IMR-90 (cell line): Measurements from ENCODE around the gene STX7. TPM values are rescaled to one million over a fixed set of nuclear protein-coding genes. Genes with fewer than 3 reads are reported as not detected.

Experiments
- ATAC-seq: fragments of 200-7000 bp; cut with Tn5 transposase; 2 replicates; pipeline ENCODE4 v1.9.1; 2020; ENCODE audit warnings: low read depth, mild to moderate bottlenecking, moderate library complexity
- BruUV-seq: library from RNA; stranded (reverse); fragments of 400-500 nt; replicated peaks from 2 replicates; lab custom pipeline; 2021; lab: Mats Ljungman, UMichigan
- CTCF ChIA-PET: fragments of 300-600 bp; formaldehyde crosslinking; extraction: SDS; loops from one replicate; lab custom pipeline; 2021; ENCODE audit warnings: antibody characterized with exemption; lab: Yijun Ruan, JAX
- POLR2A ChIA-PET: fragments of 300-600 bp; sonication (Branson Sonifier 250); formaldehyde crosslinking; loops from one replicate; lab custom pipeline; 2022; ENCODE audit warnings: antibody characterized with exemption; ENCODE audit not compliant: unreplicated experiment; lab: Charles Lee
- DNase-seq: peaks from one replicate; pipeline ENCODE4 v3.0.0; 2013
- H2AFZ ChIP-seq: replicated peaks from 2 replicates; pipeline ENCODE3; 2013; ENCODE audit warnings: low read length, mild to moderate bottlenecking; ENCODE audit not compliant: poor library complexity
- H2AK5ac ChIP-seq: 2 replicates; pipeline ENCODE4 v1.6.1; 2013; ENCODE audit warnings: low read depth, low read length, inconsistent platforms
- H2AK9ac ChIP-seq: replicated peaks from 2 replicates; pipeline ENCODE3; 2013; ENCODE audit warnings: mild to moderate bottlenecking, low read depth, low read length, moderate library complexity; ENCODE audit not compliant: poor library complexity
- H2BK120ac ChIP-seq: 2 replicates; pipeline ENCODE4 v1.6.1; 2013; ENCODE audit warnings: low read depth, low read length, inconsistent platforms
- H2BK15ac ChIP-seq: 3 replicates; pipeline ENCODE4 v1.6.1; 2013; ENCODE audit warnings: low read depth, low read length, inconsistent platforms
- H2BK20ac ChIP-seq: 2 replicates; pipeline ENCODE4 v1.6.1; 2013; ENCODE audit warnings: low read depth, mild to moderate bottlenecking, inconsistent platforms, low read length, moderate library complexity
- H2BK5ac ChIP-seq: 2 replicates; pipeline ENCODE4 v1.6.1; 2013; ENCODE audit warnings: mild to moderate bottlenecking, low read depth, low read length, inconsistent platforms; ENCODE audit not compliant: poor library complexity, severe bottlenecking
- H3K14ac ChIP-seq: replicated peaks from 2 replicates; pipeline ENCODE4 v1.6.1; 2013; ENCODE audit warnings: low read depth, low read length, inconsistent platforms
- H3K18ac ChIP-seq: 2 replicates; pipeline ENCODE4 v1.6.1; 2013; ENCODE audit warnings: low read depth, low read length, control low read depth
- H3K23ac ChIP-seq: 2 replicates; pipeline ENCODE4 v1.6.1; 2013; ENCODE audit warnings: low read depth, low read length, inconsistent platforms
- H3K27ac ChIP-seq: 2 replicates; pipeline ENCODE4 v1.5.1; 2013; ENCODE audit warnings: mild to moderate bottlenecking, control low read depth, low read length; ENCODE audit not compliant: insufficient read depth
- H3K27me3 ChIP-seq: 2 replicates; pipeline ENCODE4 v1.6.1; 2013; ENCODE audit warnings: low read length; ENCODE audit not compliant: control insufficient read depth, insufficient read depth
- H3K36me3 ChIP-seq: 2 replicates; pipeline ENCODE4 v1.6.1; 2013; ENCODE audit warnings: low read length, mixed read lengths; ENCODE audit not compliant: control insufficient read depth, insufficient read depth
- H3K4ac ChIP-seq: 2 replicates; pipeline ENCODE4 v1.6.1; 2013; ENCODE audit warnings: low read depth, low read length, inconsistent platforms
- H3K4me1 ChIP-seq: 2 replicates; pipeline ENCODE4 v1.6.1; 2013; ENCODE audit warnings: low read length, mixed read lengths; ENCODE audit not compliant: control insufficient read depth, insufficient read depth
- H3K4me2 ChIP-seq: 2 replicates; pipeline ENCODE4 v1.6.1; 2013; ENCODE audit warnings: low read depth, mild to moderate bottlenecking, control low read depth, low read length, moderate library complexity
- H3K4me3 ChIP-seq: 2 replicates; pipeline ENCODE4 v1.5.1; 2013; ENCODE audit warnings: low read depth, mild to moderate bottlenecking, control low read depth, low read length, moderate library complexity; ENCODE audit not compliant: insufficient read depth
- H3K56ac ChIP-seq: 2 replicates; pipeline ENCODE4 v1.6.1; 2013; ENCODE audit warnings: low read length, inconsistent platforms; ENCODE audit not compliant: insufficient read depth; ENCODE audit errors: extremely low read depth
- H3K79me1 ChIP-seq, 2 experiments: 2 replicates each; pipeline ENCODE4 v1.6.1; 2013; ENCODE audit warnings: low read length in 2 of 2, inconsistent platforms in 1 of 2, low read depth in 1 of 2
- H3K9ac ChIP-seq: 2 replicates; pipeline ENCODE4 v1.6.1; 2013; ENCODE audit warnings: low read depth, low read length, control low read depth
- H3K9me1 ChIP-seq: 2 replicates; pipeline ENCODE4 v1.6.1; 2013; ENCODE audit warnings: low read length, inconsistent platforms; ENCODE audit not compliant: insufficient read depth
- H3K9me3 ChIP-seq: 2 replicates; pipeline ENCODE4 v1.6.1; 2013; ENCODE audit warnings: low read length; ENCODE audit not compliant: control insufficient read depth, insufficient read depth
- H4K20me1 ChIP-seq: 2 replicates; pipeline ENCODE4 v1.6.1; 2013; ENCODE audit warnings: low read length, inconsistent platforms; ENCODE audit not compliant: insufficient read depth
- H4K5ac ChIP-seq: 2 replicates; pipeline ENCODE4 v1.6.1; 2013; ENCODE audit warnings: mild to moderate bottlenecking, low read depth, low read length, control low read depth
- H4K8ac ChIP-seq, 2 experiments: 2 replicates each; pipeline ENCODE4 v1.6.1; 2013; ENCODE audit warnings: low read depth in 2 of 2, low read length in 2 of 2, control low read depth in 1 of 2, inconsistent platforms in 1 of 2
- H4K91ac ChIP-seq: 2 replicates; pipeline ENCODE4 v1.6.1; 2013; ENCODE audit warnings: low read depth, low read length, inconsistent platforms; ENCODE audit not compliant: insufficient read depth
- CEBPB ChIP-seq: IDR thresholded peaks from 2 replicates; pipeline ENCODE4 v1.6.1; 2012; ENCODE audit warnings: low read depth, low read length, improper control_type of control experiment
- CTCF ChIP-seq: conservative IDR thresholded peaks from 2 replicates; pipeline ENCODE4 v1.5.1; 2012; ENCODE audit warnings: mild to moderate bottlenecking, low read depth, low read length, improper control_type of control experiment
- MAFK ChIP-seq: IDR thresholded peaks from 2 replicates; pipeline ENCODE4 v1.6.1; 2012; ENCODE audit warnings: low read depth, low read length, improper control_type of control experiment
- MAZ ChIP-seq: IDR thresholded peaks from 2 replicates; pipeline ENCODE4 v1.6.1; 2012; ENCODE audit warnings: low read depth, mild to moderate bottlenecking, low read length, improper control_type of control experiment, moderate library complexity, borderline replicate concordance
- RAD21 ChIP-seq: IDR thresholded peaks from 2 replicates; pipeline ENCODE4 v1.6.1; 2012; ENCODE audit warnings: low read length, improper control_type of control experiment
- RCOR1 ChIP-seq: IDR thresholded peaks from 2 replicates; pipeline ENCODE4 v1.6.1; 2012; ENCODE audit warnings: mild to moderate bottlenecking, low read length, improper control_type of control experiment; ENCODE audit not compliant: insufficient replicate concordance
- RFX5 ChIP-seq: IDR thresholded peaks from 2 replicates; pipeline ENCODE4 v1.8.0; 2012; ENCODE audit warnings: low read depth, mild to moderate bottlenecking, low read length, moderate library complexity
- WGBS, 2 experiments: methylation state at CpG; one replicate each; pipeline versions ENCODE4 v1.1.5 to v1.1.7; 2013; ENCODE audit warnings: missing lambda C conversion rate in 2 of 2; ENCODE audit not compliant: insufficient read length in 1 of 2; ENCODE audit errors: extremely low coverage in 2 of 2; 5-methylcytosine and 5-hydroxymethylcytosine counted together
- dilution Hi-C: fragments of 300-500 bp; cut with HindIII; formaldehyde crosslinking; loops from one replicate; pipeline ENCODE4 v1.14.3; 2018; ENCODE audit warnings: low sequenced_read_pairs; ENCODE audit not compliant: unreplicated experiment
- in situ Hi-C: fragments of 300-500 bp; cut with MboI; formaldehyde crosslinking; loops from 3 replicates; pipeline ENCODE4 v1.14.3; 2019; ENCODE audit warnings: low sequenced_read_pairs, inconsistent platforms, mixed read lengths
- intact Hi-C: fragments of 100-400 bp; cut with micrococcal nuclease; formaldehyde crosslinking; loops from 2 replicates; pipeline ENCODE4 v1.10.0; 2022
- polyA plus RNA-seq, 3 experiments: library from polyadenylated mRNA; depleted of rRNA; stranded (reverse); fragments of >200 nt; gene quantifications; 2 replicates each; pipeline ENCODE4 v1.2.3, GENCODE V29; 2012; ENCODE audit warnings: low replicate concordance in 1 of 3
- total RNA-seq: library from RNA; depleted of rRNA; stranded (reverse); fragments of >200 nt; gene quantifications from 2 replicates; pipeline ENCODE4 v1.2.3, GENCODE V29; 2012
- TF ChIP-seq, protein P1 (sequence below): fragments of 150-350 bp; IDR thresholded peaks from 2 replicates; pipeline ENCODE4 v1.6.1; 2017; ENCODE audit warnings: mild to moderate bottlenecking, antibody characterized with exemption, low read length, low read depth

The STX7 gene
- total and polyA plus RNA-seq, 2 of the 4 experiments (the other 2 are of a cell fraction): 16.5 to 35.1 TPM

DNA sequence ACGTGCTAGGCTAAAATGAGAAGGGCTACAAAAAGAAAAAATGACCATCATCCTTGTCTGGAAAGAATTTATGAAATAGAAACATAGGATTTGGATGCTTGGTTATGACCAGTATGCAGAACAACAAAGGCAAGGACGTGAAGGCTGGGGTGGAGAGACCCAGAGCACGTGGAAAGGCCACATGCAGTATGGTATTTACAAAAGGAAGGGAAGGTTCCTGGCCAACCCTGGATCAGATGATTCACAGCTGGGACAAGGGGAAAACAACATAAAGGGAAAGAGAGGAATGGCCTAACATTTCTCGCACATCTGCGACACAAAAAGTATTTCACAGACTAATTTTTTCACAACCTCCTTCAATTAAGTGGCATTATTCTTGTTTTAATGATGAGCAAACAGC is 8.2 kb downstream of the STX7 start:
- peaks cover 4% of the 10 kb centered on the region; the same call in 1 of the 2 replicates for H3K4me1 ChIP-seq
- no peak overlapping the region for H4K5ac ChIP-seq
- H3K27ac ChIP-seq: no peak overlapping the region
- no peak overlapping the region for H3K18ac ChIP-seq
- no TSS peak for BruUV-seq
- peaks cover 6% of the 10 kb centered on the region for H3K36me3 ChIP-seq
- 71% methylated on average over 2 of the region's 5 CpGs; no CpG with 5 or more reads in 1 of the 2 experiments for WGBS, 2 experiments
- no peak overlapping the region for H2BK5ac ChIP-seq
- no peak overlapping the region for H2BK120ac ChIP-seq
- H2AK5ac ChIP-seq: peak overlapping the region; percentile 24; the same call in 1 of the 2 replicates
- intact Hi-C loops: no loop called here
- peaks cover 40 to 60% of the 10 kb centered on the region in 2 experiments for H3K79me1 ChIP-seq
- no peak overlapping the region for H4K8ac ChIP-seq
- TF ChIP-seq RFX5 (no peak), RCOR1 (no peak), MAZ (no peak), RAD21 (no peak), MAFK (no peak), CEBPB (no peak), CTCF (no peak)
- TF ChIP-seq, protein P1, sequence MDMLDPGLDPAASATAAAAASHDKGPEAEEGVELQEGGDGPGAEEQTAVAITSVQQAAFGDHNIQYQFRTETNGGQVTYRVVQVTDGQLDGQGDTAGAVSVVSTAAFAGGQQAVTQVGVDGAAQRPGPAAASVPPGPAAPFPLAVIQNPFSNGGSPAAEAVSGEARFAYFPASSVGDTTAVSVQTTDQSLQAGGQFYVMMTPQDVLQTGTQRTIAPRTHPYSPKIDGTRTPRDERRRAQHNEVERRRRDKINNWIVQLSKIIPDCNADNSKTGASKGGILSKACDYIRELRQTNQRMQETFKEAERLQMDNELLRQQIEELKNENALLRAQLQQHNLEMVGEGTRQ: no peak
- dilution Hi-C loops: no loop called here
- in situ Hi-C loops: no loop called here
- H3K9me3 ChIP-seq: no peaks in the 10 kb centered on the region
- no peak overlapping the region for H3K23ac ChIP-seq
- no peak overlapping the region for H2AFZ ChIP-seq
- DNase-seq (no peak), ATAC-seq (no peak)
- H2AK9ac ChIP-seq: no peak overlapping the region
- H3K9me1 ChIP-seq: peaks cover 12% of the 10 kb centered on the region; the same call in 1 of the 2 replicates
- H3K14ac ChIP-seq: no peak overlapping the region
- ChIA-PET POLR2A (no interaction called here), CTCF (no interaction called here)
- no peak overlapping the region for H4K91ac ChIP-seq
- no peak overlapping the region for H3K9ac ChIP-seq
- H3K56ac ChIP-seq: no peak overlapping the region
- no peak overlapping the region for H2BK20ac ChIP-seq
- no peak overlapping the region for H3K4ac ChIP-seq
- no peak overlapping the region for H3K4me2 ChIP-seq
- no peak overlapping the region for H3K4me3 ChIP-seq
- H4K20me1 ChIP-seq: peaks cover 45% of the 10 kb centered on the region; the same call in 1 of the 2 replicates
- H2BK15ac ChIP-seq: no peak overlapping the region
- no peaks in the 10 kb centered on the region for H3K27me3 ChIP-seq
